Hematopoietic multipotent progenitor cell (in vitro differentiated cells): ENCODE measurements around the gene EIF5A. TPM values are rescaled to one million over a fixed set of nuclear protein-coding genes. Genes with fewer than 3 reads are reported as not detected.
A peak's percentile ranks its signal among the peaks of the same experiment; 100 is the strongest.

Source experiments
- DNase-seq, 3 donors: peaks; one replicate each; pipeline ENCODE4 v3.0.0-alpha.2; 2011 to 2015; ENCODE audit warnings: low read depth in 2 of 3, low spot score in 2 of 3
- total RNA-seq: library from RNA; depleted of rRNA; stranded (reverse); fragments of >200 nt; gene quantifications from one replicate; pipeline ENCODE4 v1.2.3, GENCODE V29; 2012

The EIF5A gene
- total RNA-seq, 1 donor, result 522 TPM

DNA sequence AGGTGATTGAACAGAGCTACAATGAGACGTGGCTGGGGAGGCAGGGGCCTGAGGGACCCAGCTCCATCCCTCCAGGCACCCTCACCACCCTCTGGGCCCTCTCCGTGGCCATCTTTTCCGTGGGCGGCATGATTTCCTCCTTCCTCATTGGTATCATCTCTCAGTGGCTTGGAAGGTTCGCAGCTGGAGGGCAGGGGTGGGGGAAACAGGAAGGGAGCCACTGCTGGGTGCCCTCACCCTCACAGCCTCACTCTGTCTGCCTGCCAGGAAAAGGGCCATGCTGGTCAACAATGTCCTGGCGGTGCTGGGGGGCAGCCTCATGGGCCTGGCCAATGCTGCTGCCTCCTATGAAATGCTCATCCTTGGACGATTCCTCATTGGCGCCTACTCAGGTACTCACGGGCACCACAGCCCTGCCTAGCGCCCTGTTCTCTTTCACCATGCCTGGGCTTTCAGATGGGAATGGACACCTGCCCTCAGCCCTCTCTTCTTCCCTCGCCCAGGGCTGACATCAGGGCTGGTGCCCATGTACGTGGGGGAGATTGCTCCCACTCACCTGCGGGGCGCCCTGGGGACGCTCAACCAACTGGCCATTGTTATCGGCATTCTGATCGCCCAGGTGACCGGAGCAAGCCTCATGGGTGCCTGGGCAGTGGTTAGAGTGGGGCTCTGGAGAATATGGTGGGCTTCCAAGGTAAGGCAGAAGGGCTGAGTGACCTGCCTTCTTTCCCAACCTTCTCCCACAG, 23.8 kb upstream of the EIF5A start:
- DNase-seq, result no peak

DNA sequence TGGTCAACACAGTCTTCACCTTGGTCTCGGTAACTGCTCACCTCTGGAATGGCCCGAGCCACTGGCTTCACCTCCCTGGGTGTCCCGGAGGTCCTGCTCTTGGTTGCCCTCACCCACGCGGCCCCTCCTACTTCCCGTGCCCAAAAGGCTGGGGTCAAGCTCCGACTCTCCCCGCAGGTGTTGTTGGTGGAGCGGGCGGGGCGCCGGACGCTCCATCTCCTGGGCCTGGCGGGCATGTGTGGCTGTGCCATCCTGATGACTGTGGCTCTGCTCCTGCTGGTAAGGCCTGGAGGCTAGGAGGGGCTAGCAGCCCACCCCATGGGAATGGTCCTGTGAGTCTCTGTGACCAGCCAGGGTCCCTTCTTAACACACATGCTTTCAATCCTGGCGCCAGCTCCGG, 22.5 kb upstream of the EIF5A start:
- no peak for DNase-seq

DNA sequence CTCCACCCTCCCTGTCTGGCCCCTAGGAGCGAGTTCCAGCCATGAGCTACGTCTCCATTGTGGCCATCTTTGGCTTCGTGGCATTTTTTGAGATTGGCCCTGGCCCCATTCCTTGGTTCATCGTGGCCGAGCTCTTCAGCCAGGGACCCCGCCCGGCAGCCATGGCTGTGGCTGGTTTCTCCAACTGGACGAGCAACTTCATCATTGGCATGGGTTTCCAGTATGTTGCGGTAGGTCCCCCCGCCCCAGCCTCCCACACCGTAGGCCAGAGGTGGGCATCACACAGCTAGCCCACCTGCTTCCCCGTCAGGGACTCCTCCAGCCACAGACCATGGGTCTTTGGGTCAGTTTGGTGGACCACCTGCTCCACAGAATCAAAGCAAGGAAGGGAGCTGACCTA, 21.7 kb upstream of the EIF5A start:
- DNase-seq, result no peak

- no peak for DNase-seq
Measured at GRCh38 chr17:7289256-7290032, 18.0 kb upstream of the EIF5A start.

- DNase-seq, result no peak
Measured at GRCh38 chr17:7290166-7290565, 17.3 kb upstream of the EIF5A start.

GRCh38 chr17:7290685-7291084, 16.7 kb upstream of the EIF5A start:
- DNase-seq, result no peak

DNA sequence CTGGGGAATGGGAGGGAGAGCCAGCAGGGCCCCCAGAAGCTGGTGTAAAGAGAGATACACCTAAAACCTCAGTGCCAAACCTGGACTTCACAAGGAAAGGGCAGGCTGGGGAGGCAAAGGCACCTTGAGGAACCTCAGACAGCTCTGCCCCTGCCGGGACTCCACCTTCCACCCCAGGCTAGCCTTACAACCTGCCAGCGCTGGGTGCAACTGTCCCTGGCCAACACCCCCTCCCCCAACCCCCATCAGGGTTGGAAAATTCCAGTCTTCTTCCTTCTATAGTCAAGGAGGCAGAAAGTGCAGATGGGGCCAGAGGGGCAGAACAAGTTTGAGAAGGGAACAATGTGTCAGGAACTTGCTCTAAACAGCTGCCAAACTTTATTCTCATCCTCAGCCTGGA, 15.2 kb upstream of the EIF5A start:
- no peak for DNase-seq

- DNase-seq, result no peak
Measured at GRCh38 chr17:7292729-7293128, 14.7 kb upstream of the EIF5A start.

DNA sequence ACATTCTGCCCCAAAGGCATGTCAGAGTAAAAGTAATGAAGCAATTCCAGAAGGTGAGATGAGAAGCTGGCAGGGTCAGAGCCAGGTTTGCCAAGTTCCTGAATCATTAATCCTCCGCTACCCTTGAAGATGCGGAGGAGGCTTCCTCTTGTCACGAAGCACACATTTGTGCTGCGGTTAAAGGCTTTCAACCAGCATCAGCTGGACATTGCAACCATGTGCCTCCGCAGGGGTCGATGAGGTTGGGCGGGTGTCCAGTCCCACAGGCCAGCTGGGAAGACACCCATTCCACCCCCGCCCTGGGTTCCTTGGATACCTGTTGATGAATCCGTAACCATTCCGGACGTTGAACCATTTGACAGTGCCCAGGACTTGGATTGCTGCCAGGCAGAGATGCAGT, 14.3 kb upstream of the EIF5A start:
- no peak for DNase-seq

DNA sequence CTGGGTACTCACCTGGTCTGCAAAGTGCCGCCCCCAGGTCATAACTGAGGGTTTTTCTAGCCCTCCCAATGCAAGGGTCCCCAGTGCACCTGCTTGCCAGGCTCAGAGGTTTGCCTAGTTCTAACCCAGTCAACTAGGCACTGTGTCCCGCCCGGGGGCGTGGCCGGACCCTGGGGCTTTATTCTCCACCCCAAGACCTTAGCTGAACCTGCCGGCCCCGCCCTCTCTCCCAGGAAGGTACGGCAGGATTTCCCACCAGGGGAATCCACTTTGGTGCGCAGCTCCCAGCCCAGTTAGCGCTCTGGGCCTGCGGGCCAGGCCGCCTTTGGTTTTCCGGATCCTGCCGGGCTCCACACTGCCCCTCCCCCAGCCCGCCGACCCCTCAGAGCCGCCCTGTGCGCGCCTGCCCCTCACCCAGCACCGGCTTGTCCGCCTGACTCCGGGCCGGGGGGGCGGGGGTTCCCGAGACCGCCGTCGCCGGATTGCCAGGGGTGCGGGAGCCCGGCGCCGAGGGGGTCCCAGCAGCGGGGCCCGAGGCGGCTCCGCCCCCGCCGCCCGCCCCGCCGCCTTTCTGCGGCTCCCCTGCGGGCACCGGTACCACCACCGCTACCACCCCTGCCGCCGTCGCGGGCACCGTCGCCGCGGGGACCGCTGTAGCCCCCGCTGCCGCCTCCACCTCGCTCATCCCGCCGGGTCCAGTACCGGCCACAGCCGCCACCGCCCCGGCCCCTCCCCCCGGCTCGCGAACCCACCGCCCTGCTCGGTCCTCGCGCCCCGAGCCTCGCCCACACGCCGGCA, 13.4 kb upstream of the EIF5A start:
- DNase-seq, result peak in 1 of 3 donors; percentile 17

DNA sequence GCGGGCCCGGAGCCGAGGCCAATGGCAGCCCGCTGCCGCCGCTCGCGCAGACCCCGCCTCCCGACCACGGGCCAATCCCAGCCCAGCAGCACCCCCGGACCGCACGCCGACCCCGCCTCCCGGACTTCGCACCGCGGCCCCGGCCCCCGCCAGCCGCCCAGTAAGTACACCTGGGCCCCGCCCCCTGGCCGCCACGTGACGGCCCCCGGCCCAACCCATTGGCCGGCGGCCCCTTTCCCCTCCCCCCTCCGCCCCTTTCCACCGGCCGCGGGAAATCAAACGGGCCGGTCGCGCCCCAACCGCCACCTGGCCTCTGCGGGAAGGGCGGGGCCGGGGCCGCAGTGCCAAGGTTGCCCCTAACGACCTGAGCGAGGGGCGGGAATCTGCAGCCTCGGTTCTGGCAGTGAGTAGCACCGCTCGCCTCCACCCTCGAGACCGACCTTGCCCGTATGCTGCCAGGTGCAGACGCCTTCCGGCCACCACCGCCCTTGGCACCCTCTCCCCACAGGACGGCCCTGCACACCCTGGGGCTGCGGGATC, 12.7 kb upstream of the EIF5A start, which contains the start of gene YBX2:
TSS of gene YBX2 (minus strand) at position 26 of the 540 bp plus-strand sequence. CDS start 139 bp downstream, outside the sequence.
- DNase-seq, result peak in 2 of 3 donors; percentile 60 to 80

DNA sequence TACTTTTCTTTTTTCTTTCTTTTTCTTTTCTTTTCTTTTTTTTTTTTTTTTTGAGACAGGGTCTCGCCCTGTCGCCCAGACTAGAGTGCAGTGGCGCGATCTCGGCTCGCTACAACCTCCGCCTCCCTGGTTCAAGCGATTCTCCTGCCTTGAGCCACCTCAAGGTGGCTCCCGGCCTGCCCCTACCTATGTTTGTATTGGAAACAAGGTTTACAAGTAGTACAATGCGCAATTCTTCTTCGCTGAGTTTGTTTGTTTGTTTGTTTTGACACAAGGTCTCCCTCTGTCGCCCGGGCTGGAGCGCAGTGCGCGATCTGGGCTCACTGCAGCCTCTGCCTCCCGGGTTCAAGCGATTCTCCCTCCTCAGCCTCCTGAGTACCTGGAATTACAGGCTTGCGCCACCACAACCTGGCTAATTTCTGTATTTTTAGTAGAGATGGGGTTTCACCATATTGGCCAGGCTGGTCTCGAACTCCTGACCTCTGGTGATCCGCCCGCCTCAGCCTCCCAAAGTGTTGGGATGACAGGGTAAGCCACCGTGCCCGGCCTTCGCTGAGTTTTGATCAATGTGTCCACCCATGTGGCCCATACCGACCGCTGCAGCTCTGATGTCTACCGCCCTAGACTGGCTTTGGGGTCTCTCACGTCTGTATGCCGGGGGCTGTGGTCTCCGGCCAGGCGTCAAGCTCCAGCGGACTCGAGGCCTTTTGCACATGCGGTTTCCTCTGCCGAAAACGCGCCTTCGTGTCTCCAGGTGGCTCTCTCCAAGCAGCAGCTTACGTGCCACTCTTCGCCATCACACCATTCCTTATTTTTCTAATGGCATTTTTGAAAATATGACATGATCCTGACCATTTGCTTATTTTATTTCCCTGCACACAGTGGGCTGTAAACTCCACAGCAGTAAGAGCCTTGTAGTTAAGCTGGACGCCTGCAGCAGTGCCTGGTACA, 11.9 kb upstream of the EIF5A start:
- DNase-seq, result peak in 1 of 3 donors; percentile 13

DNA sequence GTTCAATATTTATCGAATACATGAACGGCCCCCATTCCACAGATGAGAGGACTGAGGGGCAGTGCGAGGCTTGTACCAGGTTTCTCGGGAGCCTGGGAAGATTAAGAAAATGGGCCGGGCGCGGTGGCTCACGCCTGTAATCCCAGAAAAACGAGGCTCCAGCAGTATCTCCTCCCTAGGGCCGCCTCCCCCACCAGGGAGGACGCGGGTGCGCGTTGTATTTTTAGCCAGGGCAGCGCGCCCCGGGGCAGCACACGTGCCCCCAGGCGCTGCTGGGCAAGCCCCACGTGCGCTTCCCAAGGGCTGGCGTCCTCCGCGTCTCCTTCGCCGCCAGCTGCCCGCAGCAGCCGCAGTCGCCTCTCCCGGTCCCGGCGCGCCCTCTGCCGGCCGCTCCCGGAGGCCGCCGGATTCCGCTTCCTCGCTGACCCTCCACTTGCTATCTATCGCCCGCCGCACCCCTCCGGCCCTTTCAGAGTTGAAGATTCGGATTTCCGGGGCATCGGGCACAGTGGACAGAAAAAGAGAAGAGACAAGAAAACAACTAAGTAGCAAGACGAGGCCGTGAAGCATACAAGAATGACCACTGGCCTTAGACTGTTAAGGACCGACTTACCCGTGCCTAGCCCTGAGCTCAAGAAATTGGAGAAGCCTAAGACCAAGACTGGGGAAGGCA, 11.1 kb upstream of the EIF5A start:
- peak in 2 of 3 donors; percentile 63 to 72 for DNase-seq

DNA sequence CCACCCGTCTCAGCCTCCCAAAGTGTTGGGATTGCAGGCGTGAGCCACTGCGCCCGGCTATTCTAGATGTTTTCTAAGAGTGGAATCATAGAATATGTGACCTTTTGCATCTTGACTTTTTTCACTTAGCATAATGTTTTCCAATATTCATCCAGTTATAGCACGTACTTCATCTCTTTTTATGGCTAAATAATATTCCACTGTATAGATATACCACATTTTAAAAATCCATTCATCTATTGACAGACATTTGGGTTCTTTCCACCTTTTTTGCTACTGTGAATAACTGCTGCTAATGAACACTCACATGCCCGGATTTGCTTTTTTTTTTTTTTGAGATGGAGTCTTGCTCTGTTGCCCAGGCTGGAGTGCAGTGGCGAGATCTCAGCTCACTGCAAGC, 3.2 kb upstream of the EIF5A start:
- DNase-seq, result no peak

DNA sequence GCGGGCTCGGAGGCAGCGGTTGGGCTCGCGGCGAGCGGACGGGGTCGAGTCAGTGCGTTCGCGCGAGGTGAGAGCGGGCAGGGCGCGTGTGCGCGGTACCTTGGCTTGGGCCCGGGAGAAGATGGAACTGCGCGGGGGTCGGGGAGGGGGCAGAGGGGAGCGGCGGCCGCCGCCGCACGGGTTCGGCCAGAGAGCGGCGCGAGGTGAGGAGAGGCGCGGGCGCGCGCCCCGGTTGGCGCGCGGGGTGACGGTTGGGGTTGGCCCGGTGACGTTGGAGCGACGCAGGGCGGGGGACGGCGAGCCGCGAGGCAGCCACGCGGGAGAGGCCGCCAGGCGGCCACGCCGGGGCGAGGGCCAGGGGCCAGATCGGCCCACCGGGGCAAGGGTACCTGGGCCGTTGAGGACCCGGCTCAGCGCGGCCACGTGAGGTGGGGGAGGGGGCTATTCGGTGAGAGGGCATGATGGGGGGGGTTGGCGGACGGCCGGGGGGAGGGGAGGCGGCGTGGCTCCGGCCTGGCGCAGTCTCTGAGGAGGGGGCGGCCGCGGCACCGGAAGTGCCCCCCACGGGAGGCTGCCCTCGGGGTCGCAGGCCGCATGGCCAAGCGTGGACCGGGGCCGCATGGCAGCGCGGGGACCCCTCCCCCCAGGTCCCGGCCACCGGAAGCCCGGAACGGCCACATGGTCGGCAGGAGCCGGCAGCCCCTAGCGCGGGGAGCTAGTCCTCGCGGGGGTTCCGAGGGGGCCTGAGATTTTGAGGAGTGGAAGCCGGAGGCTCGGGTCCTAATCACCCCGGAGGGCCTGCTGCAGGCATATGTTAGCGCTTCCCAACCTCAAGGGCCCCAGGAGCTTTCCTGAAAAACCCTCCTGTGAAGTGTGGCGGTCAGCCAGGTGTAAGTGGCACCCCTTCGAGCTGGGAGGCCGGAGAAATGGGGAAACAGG, 527 bp downstream of the EIF5A start:
- DNase-seq, result peak; percentile 40 to 44 (median 43)

DNA sequence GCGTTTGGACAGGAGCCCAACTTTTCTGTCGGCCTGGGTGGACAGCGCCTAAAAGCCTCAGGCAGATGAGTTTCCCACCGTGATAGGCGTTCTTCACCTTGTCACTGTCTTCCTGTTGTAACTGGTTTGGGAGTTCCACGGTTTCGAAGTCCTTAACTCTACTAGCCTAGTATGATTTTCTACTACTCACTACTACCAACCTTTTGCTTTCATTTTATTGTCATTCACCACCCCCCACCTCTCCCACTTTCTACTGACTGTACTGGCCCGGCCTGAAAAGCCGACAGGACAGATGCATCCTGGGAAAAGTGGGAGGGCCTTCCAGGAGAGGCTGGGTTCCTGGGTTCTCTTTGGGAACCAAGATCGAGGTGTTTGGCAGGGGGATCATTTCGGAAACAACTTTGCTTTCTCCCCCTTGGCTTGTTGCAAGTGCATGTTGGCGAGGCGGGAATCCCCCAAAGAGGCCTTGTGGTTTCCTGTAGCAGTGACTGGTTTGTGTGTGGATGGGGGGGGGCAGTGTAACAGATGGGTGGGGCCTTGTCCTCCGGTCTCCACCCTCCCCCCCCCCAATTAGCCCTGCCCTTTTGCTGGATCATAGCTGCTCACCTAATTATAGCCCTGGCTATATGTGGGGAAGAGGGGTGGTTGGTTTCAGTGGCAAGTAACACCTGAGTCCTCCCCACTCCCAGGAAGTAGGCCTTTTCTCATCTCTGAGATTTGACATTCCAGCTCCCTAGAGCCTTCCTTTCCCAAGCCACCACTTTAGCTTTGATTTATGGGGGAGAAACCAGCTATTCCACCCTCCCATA, 1.4 kb downstream of the EIF5A start:
- DNase-seq, result peak; percentile 76 to 95 (median 95)

- no peak for DNase-seq
Measured at GRCh38 chr17:7309628-7310027, 2.2 kb downstream of the EIF5A start.
